Sigmoid colon (tissue), 7 donors: ENCODE results near the gene ADA. TPM values are rescaled to one million over a fixed set of nuclear protein-coding genes. Genes with fewer than 3 reads are reported as not detected.

Experiments
- DNase-seq: peaks from one replicate; pipeline ENCODE4 v3.0.0-alpha.2; 2019
- H3K27ac ChIP-seq, 4 donors: fragments of 200-600 bp; sonication (generic); one replicate each; pipeline ENCODE4 v1.5.1; 2016 to 2019; ENCODE audit warnings: mild to moderate bottlenecking in 1 of 4
- H3K27me3 ChIP-seq, 3 donors: fragments of 200-600 bp; sonication (generic); one replicate each; pipeline ENCODE4 v1.5.1; 2019; ENCODE audit warnings: mild to moderate bottlenecking in 1 of 3
- H3K36me3 ChIP-seq, 4 donors: fragments of 200-600 bp; sonication (generic); one replicate each; pipeline ENCODE4 v1.5.1; 2016 to 2019
- H3K4me1 ChIP-seq, 4 donors: fragments of 200-600 bp; sonication (generic); one replicate each; pipeline ENCODE4 v1.5.1; 2017 to 2019
- H3K4me3 ChIP-seq, 4 donors: fragments of 200-600 bp; sonication (generic); one replicate each; pipeline ENCODE4 v1.5.1; 2017 to 2019; ENCODE audit warnings: mild to moderate bottlenecking in 2 of 4, moderate library complexity in 1 of 4
- H3K9me3 ChIP-seq, 4 donors: fragments of 200-600 bp in 3 of 4; sonication (generic) in 3 of 4; one replicate each; pipeline versions ENCODE4 v1.5.1 to v1.6.1; 2013 to 2019
- EP300 ChIP-seq, 4 donors: sonication (generic); formaldehyde crosslinking; IDR thresholded peaks; one replicate each; pipeline ENCODE4 v1.6.1; 2017; ENCODE audit warnings: antibody characterized with exemption in 4 of 4
- POLR2A ChIP-seq, 2 donors: fragments of 450-650 bp; IDR thresholded peaks; one replicate each; pipeline ENCODE4 v1.6.1; 2016; ENCODE audit warnings: antibody characterized with exemption in 2 of 2, mild to moderate bottlenecking in 2 of 2, moderate library complexity in 2 of 2
- POLR2AphosphoS5 ChIP-seq, 4 donors: sonication (generic); formaldehyde crosslinking; IDR thresholded peaks; one replicate each; pipeline ENCODE4 v1.6.1; 2017; ENCODE audit warnings: antibody characterized with exemption in 4 of 4
- WGBS, 2 donors: extraction: QIAGEN DNeasy Blood & Tissue Kit; methylation state at CpG; one replicate each; pipeline ENCODE4 v1.1.7; 2013; 5-methylcytosine and 5-hydroxymethylcytosine counted together
- intact Hi-C: fragments of 100-400 bp; cut with DNase I; formaldehyde crosslinking; loops from one replicate; pipeline ENCODE4 v1.15.1; 2023
- polyA plus RNA-seq, 3 donors: library from polyadenylated mRNA; stranded (reverse); fragments of 200-250 nt; gene quantifications; one replicate each; pipeline ENCODE4 v1.2.3, GENCODE V29; 2013
- total RNA-seq, 4 donors: library from RNA; depleted of rRNA; stranded (reverse); fragments of >200 nt; gene quantifications; one replicate each; pipeline ENCODE4 v1.1.0, GENCODE V29; 2016
- TF ChIP-seq, protein P1 (sequence below), 4 experiments: fragments of 450-650 bp in 3 of 4; fragments of 200-600 bp in 1 of 4; IDR thresholded peaks; one replicate each; pipeline ENCODE4 v1.5.1; 2016 to 2019; ENCODE audit warnings: antibody characterized with exemption in 4 of 4, mild to moderate bottlenecking in 3 of 4, moderate library complexity in 2 of 4
- donor health status: healthy with polysubstance abuse.
- donor health status: Bipolar disorder and iron deficiency.
- donor health status: healthy.

Gene ADA
- total and polyA plus RNA-seq, 7 donors, result 2.5 to 17.1 (median 11.1) TPM

- WGBS, 2 donors, result 87 to 95% methylated on average over 5 of the region's 5 CpGs
- intact Hi-C loops, result no loop called here
- Histone ChIP-seq H3K36me3 (no peaks in the 10 kb centered on the region), H3K4me3 (no peak overlapping the region), H3K9me3 (no peaks in the 10 kb centered on the region), H3K27ac (peak overlapping the region in 3 of 4 donors; percentile 70 to 77 (median 73)), H3K27me3 (no peaks in the 10 kb centered on the region), H3K4me1 (peaks cover 0 to 37% (median 30%) of the 10 kb centered on the region in 4 donors)
- DNase-seq, result no peak
- TF ChIP-seq POLR2A (IDR thresholded peaks at IDR 0.05), result no peak
- TF ChIP-seq, protein P1, sequence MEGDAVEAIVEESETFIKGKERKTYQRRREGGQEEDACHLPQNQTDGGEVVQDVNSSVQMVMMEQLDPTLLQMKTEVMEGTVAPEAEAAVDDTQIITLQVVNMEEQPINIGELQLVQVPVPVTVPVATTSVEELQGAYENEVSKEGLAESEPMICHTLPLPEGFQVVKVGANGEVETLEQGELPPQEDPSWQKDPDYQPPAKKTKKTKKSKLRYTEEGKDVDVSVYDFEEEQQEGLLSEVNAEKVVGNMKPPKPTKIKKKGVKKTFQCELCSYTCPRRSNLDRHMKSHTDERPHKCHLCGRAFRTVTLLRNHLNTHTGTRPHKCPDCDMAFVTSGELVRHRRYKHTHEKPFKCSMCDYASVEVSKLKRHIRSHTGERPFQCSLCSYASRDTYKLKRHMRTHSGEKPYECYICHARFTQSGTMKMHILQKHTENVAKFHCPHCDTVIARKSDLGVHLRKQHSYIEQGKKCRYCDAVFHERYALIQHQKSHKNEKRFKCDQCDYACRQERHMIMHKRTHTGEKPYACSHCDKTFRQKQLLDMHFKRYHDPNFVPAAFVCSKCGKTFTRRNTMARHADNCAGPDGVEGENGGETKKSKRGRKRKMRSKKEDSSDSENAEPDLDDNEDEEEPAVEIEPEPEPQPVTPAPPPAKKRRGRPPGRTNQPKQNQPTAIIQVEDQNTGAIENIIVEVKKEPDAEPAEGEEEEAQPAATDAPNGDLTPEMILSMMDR (IDR thresholded peaks at IDR 0.05), result no peak
- TF ChIP-seq EP300 (IDR thresholded peaks at IDR 0.05), result no peak
- TF ChIP-seq POLR2AphosphoS5 (IDR thresholded peaks at IDR 0.05), result no peak
These were observed 10.2 kb downstream of the ADA start for GRCh38 chr20:44641325-44641724.

GRCh38 chr20:44640522-44640921 lies 11.0 kb downstream of the ADA start:
- TF ChIP-seq EP300 (IDR thresholded peaks at IDR 0.05) (no peak), POLR2AphosphoS5 (IDR thresholded peaks at IDR 0.05) (no peak), POLR2A (IDR thresholded peaks at IDR 0.05) (no peak)
- TF ChIP-seq, protein P1 (IDR thresholded peaks at IDR 0.05), result no peak
- no peaks in the 10 kb centered on the region for H3K27me3 ChIP-seq
- intact Hi-C loops, result no loop called here
- H3K9me3 ChIP-seq, result no peaks in the 10 kb centered on the region
- DNase-seq, result no peak
- H3K27ac ChIP-seq, result no peak overlapping the region
- no peak overlapping the region for H3K4me3 ChIP-seq
- 76 to 93% methylated on average over 2 of the region's 2 CpGs for WGBS, 2 donors
- no peaks in the 10 kb centered on the region for H3K36me3 ChIP-seq
- H3K4me1 ChIP-seq, result peaks cover 0 to 32% (median 26%) of the 10 kb centered on the region in 4 donors

GRCh38 chr20:44637522-44638372 lies 13.8 kb downstream of the ADA start:
- Histone ChIP-seq H3K27ac (peak overlapping the region in 3 of 4 donors; percentile 2 to 59 (median 40)), H3K9me3 (no peaks in the 10 kb centered on the region), H3K4me1 (peaks cover 0 to 21% (median 16%) of the 10 kb centered on the region in 4 donors), H3K36me3 (peaks cover 0 to 7% (median 0%) of the 10 kb centered on the region in 4 donors), H3K27me3 (no peaks in the 10 kb centered on the region), H3K4me3 (no peak overlapping the region)
- DNase-seq, result peak; percentile 88
- intact Hi-C loops, result no loop called here
- TF ChIP-seq POLR2A (IDR thresholded peaks at IDR 0.05) (no peak), EP300 (IDR thresholded peaks at IDR 0.05) (no peak), POLR2AphosphoS5 (IDR thresholded peaks at IDR 0.05) (no peak)
- TF ChIP-seq, protein P1 (IDR thresholded peaks at IDR 0.05), result no peak
- WGBS, 2 donors, result 84 to 86% methylated on average over 11 of the region's 11 CpGs

DNA sequence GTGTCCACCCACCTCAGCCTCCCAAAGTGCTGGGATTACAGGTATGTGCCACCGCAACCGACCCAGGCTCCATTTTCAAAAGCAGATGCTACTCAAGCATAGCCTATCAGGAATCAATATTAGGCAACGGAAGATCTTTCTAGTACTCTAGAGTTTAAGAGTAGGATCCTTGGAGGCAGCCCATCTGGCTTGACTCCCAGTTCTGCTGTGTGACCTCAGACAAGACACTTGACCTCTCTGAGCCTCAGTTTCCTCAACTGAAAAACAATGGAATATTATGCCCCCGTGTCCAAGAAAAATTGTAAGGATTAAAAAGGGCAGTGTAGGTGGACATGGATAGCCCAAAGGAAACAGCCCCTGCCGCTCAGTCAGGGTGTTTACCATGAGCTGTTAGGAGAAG lies 14.5 kb downstream of the ADA start:
- Histone ChIP-seq H3K27me3 (no peaks in the 10 kb centered on the region), H3K27ac (peak overlapping the region in 2 of 4 donors; percentile 40 to 59), H3K9me3 (no peaks in the 10 kb centered on the region), H3K36me3 (peaks cover 0 to 7% (median 0%) of the 10 kb centered on the region in 4 donors), H3K4me3 (no peak overlapping the region), H3K4me1 (peaks cover 0 to 18% (median 11%) of the 10 kb centered on the region in 4 donors)
- no peak for TF ChIP-seq EP300 (IDR thresholded peaks at IDR 0.05)
- TF ChIP-seq POLR2AphosphoS5 (IDR thresholded peaks at IDR 0.05), result no peak
- TF ChIP-seq, protein P1 (IDR thresholded peaks at IDR 0.05), result no peak
- no peak for TF ChIP-seq POLR2A (IDR thresholded peaks at IDR 0.05)
- intact Hi-C loops, result no loop called here
- WGBS, 2 donors, result 92 to 95% methylated on average over 5 of the region's 5 CpGs
- no peak for DNase-seq
